ENCODE measurements around the gene ZFPL1. TPM values are rescaled to one million over a fixed set of nuclear protein-coding genes. Genes with fewer than 3 reads are reported as not detected.

ZFPL1 gene
- total and polyA plus RNA-seq, 9 of the 15 experiments (the other 6 are each of a cell fraction or from before 2014, with no cell fraction given): 3.7 to 37.5 (median 22.7) TPM

GRCh38 chr11:65060913-65061408 lies 23.1 kb upstream of the ZFPL1 start (continued):
- TF ChIP-seq CHD1 (IDR thresholded peaks at IDR 0.05; ENCODE audit: low read length) (no peak), HNRNPK (IDR thresholded peaks at IDR 0.05; ENCODE audit: low read depth, low read length, poor library complexity, severe bottlenecking) (no peak), STAT5B (CRISPR knock-in tag; IDR thresholded peaks at IDR 0.05) (no peak), CXXC5 (CRISPR knock-in tag; IDR thresholded peaks at IDR 0.05) (peak; percentile 31; the same call in 1 of the 2 replicates), USF1 (CRISPR knock-in tag; IDR thresholded peaks at IDR 0.05) (peak; percentile 57; the same call in 1 of the 2 replicates), ZBTB5 (IDR thresholded peaks at IDR 0.05) (no peak), ZNF699 (CRISPR knock-in tag; IDR thresholded peaks at IDR 0.05; ENCODE audit: insufficient replicate concordance) (no peak), TFE3 (CRISPR knock-in tag; IDR thresholded peaks at IDR 0.05) (peak; percentile 33), SRSF9 (IDR thresholded peaks at IDR 0.05; ENCODE audit: borderline replicate concordance, low read depth, low read length) (no peak), ZNF316 (IDR thresholded peaks at IDR 0.05) (no peak), RAD51 (IDR thresholded peaks at IDR 0.05; ENCODE audit: borderline replicate concordance, low read depth) (peak; percentile 45; the same call in 1 of the 2 replicates), TCFL5 (CRISPR knock-in tag; conservative IDR thresholded peaks at IDR 0.05) (no peak), ZBTB1 (CRISPR knock-in tag; IDR thresholded peaks at IDR 0.05; ENCODE audit: borderline replicate concordance, low read depth) (no peak), SMARCA5 (IDR thresholded peaks at IDR 0.05) (0 out of 2 replicates have a peak, but pooled peaks have one; percentile 58), E2F6 (IDR thresholded peaks at IDR 0.05; ENCODE audit: borderline replicate concordance in 1 of 2, extremely low read depth in 1 of 2, insufficient read depth in 1 of 2, insufficient read length in 1 of 2, low read depth in 1 of 2, low read length in 1 of 2, poor library complexity in 1 of 2, severe bottlenecking in 1 of 2) (peak; percentile 14 to 19), ATF7 (IDR thresholded peaks at IDR 0.05) (no peak), ZBTB26 (CRISPR knock-in tag; IDR thresholded peaks at IDR 0.05) (peak; percentile 60; the same call in 1 of the 2 replicates), L3MBTL2 (IDR thresholded peaks at IDR 0.05) (peak; percentile 11), ZNF23 (CRISPR knock-in tag; IDR thresholded peaks at IDR 0.05) (no peak), CBFB (CRISPR knock-in tag; IDR thresholded peaks at IDR 0.05) (no peak), NR4A1 (CRISPR knock-in tag; IDR thresholded peaks at IDR 0.05) (no peak), NR4A1 (tag; IDR thresholded peaks at IDR 0.05) (peak; percentile 49; the same call in 1 of the 2 replicates), ZNF24 (IDR thresholded peaks at IDR 0.05) (no peak)

Data from K562 (cell line).